Activated CD4-positive, alpha-beta T cell treated with anti-CD3 and anti-CD28 coated beads, Interleukin-2, amount 10 ng/mL, durations not matched to agents 24 days and 14 days (primary cell): ENCODE results near the gene GAS6. TPM values are rescaled to one million over a fixed set of nuclear protein-coding genes. Genes with fewer than 3 reads are reported as not detected.

Source experiments
- DNase-seq: peaks from one replicate; pipeline ENCODE4 v3.0.0; 2022
- H3K27ac Mint-ChIP-seq: one replicate; pipeline ENCODE4 v1.8.0; 2022; ENCODE audit warnings: mild to moderate bottlenecking, mixed read lengths
- H3K27me3 Mint-ChIP-seq: one replicate; pipeline ENCODE4 v1.8.0; 2022; ENCODE audit warnings: mixed read lengths
- H3K36me3 Mint-ChIP-seq: one replicate; pipeline ENCODE4 v1.8.0; 2022; ENCODE audit warnings: low read depth, mild to moderate bottlenecking, mixed read lengths
- H3K4me1 Mint-ChIP-seq: one replicate; pipeline ENCODE4 v1.8.0; 2021; ENCODE audit warnings: mixed read lengths
- H3K4me3 Mint-ChIP-seq: one replicate; pipeline ENCODE4 v1.8.0; 2022; ENCODE audit warnings: mild to moderate bottlenecking, moderate library complexity, mixed read lengths
- H3K9me3 Mint-ChIP-seq: one replicate; pipeline ENCODE4 v1.8.0; 2021; ENCODE audit warnings: mixed read lengths
- intact Hi-C: fragments of 100-400 bp; cut with micrococcal nuclease; formaldehyde crosslinking; loops from one replicate; pipeline ENCODE4 v1.15.1; 2023
- total RNA-seq: library from RNA; stranded (reverse); gene quantifications from 2 replicates; pipeline ENCODE4 v1.2.3, GENCODE V29; 2022

Gene GAS6
- total RNA-seq, 1 donor from 2014 or later, result 0.54 TPM

DNA sequence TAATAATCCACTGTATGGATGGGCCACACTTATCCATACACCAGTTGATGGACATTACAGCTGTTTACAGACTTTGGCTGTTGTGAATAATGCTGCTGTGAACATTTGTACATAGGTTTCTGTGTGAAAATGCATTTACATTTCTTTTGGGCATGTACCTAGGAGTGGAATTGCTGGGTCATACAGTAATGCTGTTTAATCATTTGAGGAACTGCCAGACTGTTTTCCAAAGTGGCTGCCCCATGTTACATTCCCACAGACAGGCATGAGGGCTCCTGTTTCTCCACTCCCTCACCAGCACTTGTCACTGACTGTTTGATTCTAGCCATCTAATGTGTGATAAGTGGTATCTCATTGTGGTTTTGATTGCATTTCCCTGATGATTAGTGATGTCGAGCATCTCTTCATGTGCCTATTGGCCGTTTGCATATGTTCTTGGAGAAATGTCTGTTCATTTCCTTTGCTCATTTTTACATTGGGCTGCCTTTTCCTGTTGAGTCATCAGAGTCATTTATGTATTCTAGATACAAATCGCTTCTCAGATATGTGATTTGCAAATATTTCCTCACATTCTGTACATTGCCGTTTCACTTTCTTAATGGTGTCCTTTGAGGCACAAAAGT lies 92.1 kb downstream of the GAS6 start:
- Mint-ChIP-seq H3K27me3 (no peaks in the 10 kb centered on the region), H3K4me1 (peaks cover 4% of the 10 kb centered on the region), H3K27ac (no peak overlapping the region), H3K36me3 (no peaks in the 10 kb centered on the region), H3K4me3 (no peak overlapping the region), H3K9me3 (peaks cover 5% of the 10 kb centered on the region)
- intact Hi-C loops, result no loop called here
- DNase-seq, result no peak

- DNase-seq, result no peak
- H3K36me3 Mint-ChIP-seq, result no peaks in the 10 kb centered on the region
- H3K4me3 Mint-ChIP-seq, result no peak overlapping the region
- peaks cover 5% of the 10 kb centered on the region for H3K9me3 Mint-ChIP-seq
- H3K27ac Mint-ChIP-seq, result no peak overlapping the region
- H3K4me1 Mint-ChIP-seq, result peaks cover 4% of the 10 kb centered on the region
- H3K27me3 Mint-ChIP-seq, result no peaks in the 10 kb centered on the region
- intact Hi-C loops, result no loop called here
These were observed 92.9 kb downstream of the GAS6 start for GRCh38 chr13:113770937-113771336.

Other genes with a start within 250 kb of the GAS6 start
- gene ATP4B, start 205.9 kb downstream of the GAS6 start, total RNA-seq, result not detected in 2 replicates
- gene GRK1, start 196.9 kb downstream of the GAS6 start, total RNA-seq, result 0.07 and 0.17 TPM in 2 replicates
- gene TMEM255B, start 104.8 kb downstream of the GAS6 start, total RNA-seq, result 2.0 and 2.4 TPM in 2 replicates
- 0.57 and 0.61 TPM in 2 replicates for gene C13orf46, start 110.0 kb upstream of the GAS6 start, total RNA-seq